ENCODE data around the gene ZFHX3. TPM values are rescaled to one million over a fixed set of nuclear protein-coding genes. Genes with fewer than 3 reads are reported as not detected.

ZFHX3 gene
- total RNA-seq, 1 donor from 2014 or later = 14.2 TPM

DNA sequence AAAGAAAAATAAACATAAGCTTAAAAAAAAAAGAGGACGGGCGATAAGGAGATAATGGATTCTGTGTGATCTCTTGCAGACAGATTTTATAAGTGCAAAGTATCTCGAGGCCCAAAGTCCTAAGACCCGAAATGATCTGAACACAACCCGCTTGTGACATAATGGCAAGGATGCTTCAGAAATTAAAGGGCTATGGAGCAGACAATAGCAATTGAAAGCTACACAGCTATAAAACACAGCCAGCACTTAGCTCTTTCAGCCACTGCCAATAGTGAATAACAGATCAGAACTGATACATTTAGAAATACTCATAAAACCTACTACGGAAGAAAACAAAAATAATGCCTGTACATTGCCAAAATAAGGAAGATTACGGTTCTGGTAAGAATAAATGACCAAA lies 117.5 kb downstream of the ZFHX3 start:
- no peak for DNase-seq (ENCODE audit: low read depth)

DNA sequence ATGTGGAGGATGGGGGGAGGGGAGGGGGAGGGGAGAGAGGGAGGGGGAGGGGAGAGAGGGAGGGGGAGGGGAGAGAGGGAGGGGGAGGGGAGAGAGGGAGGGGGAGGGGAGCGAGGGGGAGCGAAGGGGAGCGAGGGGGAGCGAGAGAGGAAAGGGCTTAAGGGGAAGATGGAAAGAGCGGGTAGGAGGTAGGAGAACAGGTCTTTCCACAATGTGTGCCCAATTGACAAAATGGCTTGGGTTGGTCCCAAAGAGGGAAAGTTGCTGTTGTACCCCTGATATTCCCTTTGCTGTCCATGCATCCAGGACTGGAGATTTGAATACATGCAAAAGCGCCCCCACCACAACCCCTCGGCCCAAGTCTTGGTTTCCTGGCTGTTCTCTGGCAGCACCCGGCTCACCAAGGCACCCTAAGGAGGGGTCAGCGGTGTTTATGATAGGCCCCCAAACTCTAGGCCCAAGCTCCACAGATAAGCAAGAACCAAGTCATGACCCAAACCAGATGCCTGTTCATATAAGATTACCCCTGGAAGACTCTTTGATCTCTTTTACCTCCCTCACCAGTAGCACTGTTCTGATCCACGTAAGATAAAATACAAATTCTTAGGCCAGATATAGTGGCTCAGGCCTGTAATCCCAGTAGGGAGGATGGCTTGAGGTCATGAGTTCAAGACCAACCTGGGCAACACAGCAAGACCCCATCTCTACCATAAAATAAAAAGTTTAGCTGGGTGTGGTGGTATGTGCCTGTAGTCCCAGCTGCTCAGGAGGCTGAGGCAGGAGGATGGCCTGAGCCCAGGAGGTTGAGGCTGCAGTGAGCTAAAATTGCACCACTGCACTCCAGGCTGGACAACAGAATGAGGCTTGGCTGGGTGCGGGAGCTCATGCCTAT lies 119.6 kb downstream of the ZFHX3 start:
- DNase-seq (ENCODE audit: low read depth) = no peak

DNA sequence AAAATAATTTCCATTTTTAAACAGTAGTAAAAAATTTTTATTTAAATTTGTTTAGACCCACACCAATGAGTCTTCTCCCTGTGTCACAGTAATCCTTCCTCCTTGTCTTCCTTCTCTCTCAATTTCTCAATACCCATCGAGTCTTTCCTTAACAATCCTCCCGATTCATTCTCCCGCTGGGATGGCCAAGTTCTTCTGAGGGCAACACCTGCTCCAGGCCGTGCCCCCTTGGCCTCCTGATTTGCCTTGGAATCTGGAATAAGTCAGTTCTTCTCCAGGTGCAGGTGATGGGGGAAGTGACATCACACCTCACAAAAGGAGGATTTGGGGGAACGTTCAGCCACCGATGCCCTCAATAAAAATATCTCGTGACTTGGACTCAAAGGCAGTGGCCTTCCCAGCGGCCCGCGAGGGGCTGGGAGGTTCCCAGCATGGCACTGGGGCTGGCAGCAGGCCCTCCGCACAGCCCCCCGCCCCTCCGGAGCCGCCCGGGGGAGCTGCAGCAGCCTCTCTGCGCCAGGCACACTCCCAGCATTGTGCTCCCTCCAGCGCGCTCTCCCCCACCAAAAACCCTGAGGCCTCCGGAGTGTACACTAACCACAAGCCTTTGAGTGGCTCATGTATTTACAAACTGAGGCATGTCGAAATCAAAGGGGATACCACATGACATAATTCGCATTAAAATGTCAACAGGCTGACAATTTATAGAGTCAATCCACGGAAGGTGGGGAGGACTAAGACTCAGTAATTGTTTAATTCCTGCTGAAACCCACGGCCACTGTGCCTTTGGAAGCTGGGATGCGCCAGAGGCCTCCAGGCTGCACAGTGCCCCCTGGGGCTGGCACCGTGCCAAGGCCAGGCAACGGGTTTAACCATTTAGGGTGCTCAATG lies 120.5 kb downstream of the ZFHX3 start:
- DNase-seq (ENCODE audit: low read depth) = peak; percentile 92

DNA sequence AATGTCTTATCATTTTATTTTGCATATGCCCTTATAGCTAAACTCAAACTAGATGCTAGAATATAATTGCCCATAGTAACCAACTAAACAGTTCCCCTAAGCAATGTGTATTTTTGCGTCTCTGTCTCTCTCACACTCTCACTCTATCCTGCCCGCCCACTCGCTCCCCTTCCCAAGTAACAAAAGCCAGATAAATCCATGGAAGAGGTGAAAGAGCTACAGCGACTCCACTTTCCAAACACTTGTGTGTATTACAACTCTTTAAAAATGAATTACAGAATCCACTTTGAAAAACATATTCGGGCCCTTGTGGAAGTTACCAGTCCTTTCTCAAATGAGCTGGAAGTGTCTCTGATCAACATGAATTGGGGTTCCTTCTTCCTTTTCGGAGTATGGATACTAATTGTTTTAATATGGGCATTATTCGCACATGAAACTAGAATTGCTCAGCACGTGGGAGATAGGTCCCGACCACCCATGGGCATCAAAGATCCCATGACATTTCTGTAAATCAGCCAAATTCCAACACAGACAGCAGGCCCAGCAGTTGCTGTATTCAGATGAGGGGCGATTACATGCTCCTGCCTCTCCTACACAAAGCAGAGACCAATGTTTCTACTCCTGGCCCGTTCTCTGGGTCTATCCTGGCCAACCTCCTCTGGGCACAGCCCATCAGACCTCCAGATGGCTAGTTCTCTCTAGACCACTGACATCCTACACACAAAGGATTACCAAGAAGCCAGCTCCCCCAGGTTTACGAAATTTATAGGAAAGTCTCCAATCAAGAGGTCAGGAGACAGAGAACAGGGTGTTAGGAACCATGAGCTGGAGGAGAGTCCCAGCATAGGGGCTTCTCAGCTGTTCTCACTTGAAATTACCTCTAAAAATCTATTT lies 121.5 kb downstream of the ZFHX3 start:
- no peak for DNase-seq (ENCODE audit: low read depth)

DNA sequence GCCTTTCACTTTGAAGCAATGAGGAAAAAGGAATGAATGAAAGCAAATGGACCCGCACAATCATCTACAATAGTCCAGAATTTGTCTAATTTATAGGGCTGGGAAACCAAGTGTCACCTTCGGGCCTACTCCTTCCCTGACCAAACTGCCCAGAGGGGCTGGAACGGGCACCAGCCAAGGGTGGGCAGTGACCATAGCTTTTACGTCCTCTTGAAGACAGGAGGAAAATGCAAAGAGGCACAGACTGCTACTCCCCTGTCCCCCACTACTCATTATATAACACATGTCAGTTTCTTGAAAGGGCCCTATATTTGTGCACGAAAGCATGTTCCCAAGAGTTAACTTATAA lies 122.3 kb downstream of the ZFHX3 start:
- no peak for DNase-seq (ENCODE audit: low read depth)

DNA sequence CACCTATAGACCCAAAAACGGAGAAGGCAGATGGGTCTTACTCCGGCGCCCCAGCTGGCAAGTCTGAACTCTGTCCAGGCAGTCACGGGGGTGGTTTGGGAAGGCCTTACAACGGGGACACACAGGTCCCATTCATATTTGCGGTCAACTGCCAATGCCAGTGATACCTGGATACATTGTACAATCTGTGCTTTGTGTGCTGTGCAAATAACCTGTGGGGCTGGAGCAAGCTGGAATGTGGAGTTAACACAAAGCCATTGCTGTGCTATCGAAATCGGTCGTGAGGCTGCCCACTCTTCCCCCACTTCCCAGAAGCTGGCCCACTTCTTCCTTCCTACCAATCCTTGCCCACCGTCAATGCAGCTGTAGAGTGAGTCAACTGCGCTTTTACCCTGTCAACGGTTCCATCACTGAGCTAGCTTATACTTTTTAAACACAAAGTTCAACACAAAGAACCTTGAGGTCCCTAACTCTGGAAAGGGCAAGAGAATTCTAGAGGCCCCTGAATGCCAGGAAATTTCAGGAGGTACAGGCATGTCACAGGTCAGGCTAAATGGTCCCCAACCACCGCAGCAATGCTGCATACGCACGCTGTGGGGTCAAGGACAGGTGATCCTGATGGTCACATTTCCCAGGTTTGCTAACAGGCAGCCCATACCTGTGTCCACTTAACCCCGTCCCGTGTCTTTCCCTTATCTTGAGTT lies 122.8 kb downstream of the ZFHX3 start:
- DNase-seq (ENCODE audit: low read depth) = no peak

DNA sequence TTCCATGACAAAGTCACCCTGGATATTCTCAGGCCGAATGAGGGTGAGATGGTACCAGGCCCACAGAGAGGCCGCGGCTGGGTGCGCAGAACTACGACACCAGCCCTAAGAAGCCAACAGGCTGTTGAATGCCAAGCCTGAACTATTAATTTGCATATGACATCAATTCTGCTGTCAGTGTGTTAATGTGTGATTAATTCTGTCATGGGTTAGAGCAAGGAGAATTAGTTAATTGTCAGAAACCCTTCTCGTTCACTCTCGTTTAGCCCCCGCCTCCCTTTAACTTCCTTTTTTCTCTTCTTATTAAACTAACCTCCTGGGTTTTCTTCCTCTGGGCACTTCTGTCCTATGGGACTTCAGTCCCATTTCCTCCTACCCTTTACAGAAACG lies 123.4 kb downstream of the ZFHX3 start:
- DNase-seq (ENCODE audit: low read depth) = no peak

DNA sequence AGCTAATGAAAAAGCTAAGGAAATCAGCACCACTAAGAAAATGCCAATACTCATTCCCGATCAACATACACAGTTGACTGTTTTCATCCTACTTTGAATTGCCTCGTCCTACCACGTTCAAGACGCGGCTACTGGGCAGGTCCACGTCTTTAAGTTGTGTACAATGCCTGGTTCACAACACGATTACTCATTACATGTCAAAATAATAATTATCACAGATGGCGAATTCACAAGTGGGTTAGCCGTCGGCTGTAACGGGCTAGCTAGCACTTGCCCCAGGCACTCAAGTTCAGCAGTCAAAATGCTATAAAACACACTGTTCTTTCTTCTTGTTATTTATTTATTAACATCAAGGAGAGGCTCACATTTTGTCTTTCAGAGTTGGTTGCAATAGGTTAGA lies 124.2 kb downstream of the ZFHX3 start:
- DNase-seq (ENCODE audit: low read depth) = no peak

DNA sequence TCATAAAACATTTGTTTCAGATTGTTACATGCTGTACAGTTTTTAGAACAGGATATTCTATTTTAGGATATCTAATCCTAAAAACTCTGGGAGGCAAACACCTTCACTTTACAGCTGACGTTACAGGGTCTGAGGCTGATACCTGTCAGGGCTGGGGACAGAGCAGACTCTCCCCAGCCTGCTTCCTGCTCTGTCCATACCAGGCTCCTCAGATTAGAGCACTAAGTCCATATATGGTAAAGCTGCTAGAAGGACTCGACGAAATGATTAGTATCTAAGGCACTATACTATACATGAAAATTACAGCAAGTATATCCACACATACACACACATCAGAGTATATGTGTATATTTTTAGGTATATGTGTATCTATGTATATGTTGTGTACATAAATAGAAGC lies 125.2 kb downstream of the ZFHX3 start:
- DNase-seq (ENCODE audit: low read depth) = no peak

DNA sequence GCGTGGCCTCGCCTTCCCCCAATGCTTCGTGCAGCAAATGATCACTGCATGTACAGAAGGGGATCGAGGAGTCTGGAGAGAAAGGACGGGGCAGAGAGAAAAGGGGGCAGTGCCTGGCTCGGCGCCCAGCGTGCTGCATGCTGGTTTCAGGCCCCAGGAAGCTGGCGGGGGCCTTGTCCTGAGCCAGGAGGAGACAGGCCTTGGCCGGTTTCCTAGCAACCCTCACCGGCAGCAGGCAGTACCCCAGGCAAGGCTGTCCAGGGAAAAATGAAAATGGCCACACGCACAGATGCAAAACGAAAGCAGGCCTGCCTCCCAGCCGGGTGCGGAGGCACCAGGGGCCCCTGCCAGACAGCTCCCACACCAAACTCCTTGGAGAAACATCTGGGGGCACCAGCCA lies 126.3 kb downstream of the ZFHX3 start:
- DNase-seq (ENCODE audit: low read depth) = no peak

DNA sequence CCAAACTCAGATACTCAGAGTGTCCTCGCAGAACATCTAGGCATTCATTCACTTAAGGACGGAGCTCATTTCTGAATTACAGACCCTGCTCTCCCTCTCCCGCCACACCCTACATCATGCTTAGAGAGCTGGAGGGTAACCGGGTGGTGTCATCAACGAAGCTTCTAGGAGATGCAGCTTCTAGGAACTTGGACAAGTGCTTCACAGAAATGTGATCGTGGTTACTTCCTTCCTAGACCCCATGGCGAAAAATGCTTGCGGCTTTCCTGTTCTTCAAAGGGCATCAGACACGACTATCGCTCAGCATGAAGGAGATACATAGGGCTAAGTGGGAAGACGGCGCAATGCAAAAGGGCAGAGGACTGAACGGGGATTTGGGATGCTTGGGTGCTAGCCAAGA lies 126.8 kb downstream of the ZFHX3 start:
- DNase-seq (ENCODE audit: low read depth) = no peak

DNA sequence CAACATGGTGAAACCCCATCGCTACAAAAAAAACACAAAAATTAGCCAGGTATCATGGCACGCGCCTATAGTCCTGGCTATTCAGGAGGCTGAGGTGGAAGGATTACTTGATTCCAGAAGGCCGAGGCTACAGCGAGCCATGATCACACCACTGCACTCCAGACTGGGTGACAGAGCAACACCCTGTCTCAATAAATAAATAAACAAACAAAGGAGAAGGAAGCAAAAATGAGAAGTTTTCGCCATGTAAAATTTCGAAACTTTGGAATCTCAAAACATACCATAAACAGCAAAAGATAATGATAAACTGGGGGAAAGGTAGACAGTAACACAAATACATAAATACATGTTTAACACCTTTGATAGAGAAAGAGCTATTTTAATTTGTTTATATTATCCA lies 130.9 kb downstream of the ZFHX3 start:
- no peak for DNase-seq (ENCODE audit: low read depth)

DNA sequence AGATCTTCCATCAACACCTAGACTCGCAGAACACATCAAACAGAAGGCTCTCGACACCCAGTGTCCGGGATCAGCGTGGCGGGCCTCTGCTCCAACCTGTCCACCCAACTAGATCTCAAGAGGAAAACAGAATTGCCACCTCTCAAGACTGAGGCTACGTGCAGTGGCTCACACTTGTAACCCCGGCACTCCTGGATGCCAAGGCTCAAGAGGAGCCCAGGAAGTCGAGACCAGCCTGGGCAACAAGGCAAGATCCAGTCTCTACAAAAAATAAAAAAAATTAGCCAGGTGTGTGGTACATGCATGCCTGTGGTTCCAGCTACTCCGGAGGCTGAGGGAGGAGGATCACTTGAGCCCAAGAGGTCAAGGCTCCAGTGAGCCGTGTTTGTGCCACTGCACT lies 132.6 kb downstream of the ZFHX3 start:
- DNase-seq (ENCODE audit: low read depth) = no peak

DNA sequence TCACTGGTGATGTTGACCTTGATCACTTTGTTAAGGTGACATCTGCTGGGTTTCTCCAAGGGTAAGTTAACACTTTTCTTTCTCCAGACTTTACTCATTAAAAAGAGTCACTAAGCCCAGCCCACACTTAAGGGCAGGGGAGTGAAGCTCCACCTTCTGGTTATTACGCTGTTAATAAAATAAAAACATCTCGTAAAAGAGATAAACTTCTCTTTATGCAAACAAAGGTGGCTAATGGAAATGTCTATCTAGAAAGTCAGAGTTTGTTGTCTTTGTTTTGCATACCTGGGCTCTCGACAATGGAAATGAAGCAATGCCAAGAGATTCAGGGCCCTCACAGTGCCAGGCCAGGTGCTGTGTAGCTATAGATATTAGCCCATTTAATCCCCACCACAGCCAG lies 134.4 kb downstream of the ZFHX3 start:
- DNase-seq (ENCODE audit: low read depth) = no peak

DNA sequence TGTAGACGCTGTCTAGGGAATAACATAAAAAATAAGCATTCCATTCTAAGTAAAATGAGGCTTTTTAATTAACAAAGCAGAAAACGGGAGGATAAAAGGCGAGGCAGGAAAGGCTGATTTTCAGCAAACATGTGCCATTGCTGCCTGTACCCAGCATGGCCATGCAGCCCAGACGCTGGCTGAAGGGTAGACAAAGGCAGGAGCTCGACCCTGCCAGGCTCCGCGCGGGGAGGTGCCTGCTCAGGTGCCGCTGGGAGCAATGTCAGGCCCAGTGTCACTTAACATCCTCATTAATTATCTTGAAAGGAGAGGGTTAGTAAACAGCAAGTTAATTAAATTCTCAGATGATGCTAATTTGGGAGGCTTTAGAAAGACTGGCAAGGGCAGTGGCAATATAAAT lies 136.0 kb downstream of the ZFHX3 start:
- DNase-seq (ENCODE audit: low read depth) = no peak

DNA sequence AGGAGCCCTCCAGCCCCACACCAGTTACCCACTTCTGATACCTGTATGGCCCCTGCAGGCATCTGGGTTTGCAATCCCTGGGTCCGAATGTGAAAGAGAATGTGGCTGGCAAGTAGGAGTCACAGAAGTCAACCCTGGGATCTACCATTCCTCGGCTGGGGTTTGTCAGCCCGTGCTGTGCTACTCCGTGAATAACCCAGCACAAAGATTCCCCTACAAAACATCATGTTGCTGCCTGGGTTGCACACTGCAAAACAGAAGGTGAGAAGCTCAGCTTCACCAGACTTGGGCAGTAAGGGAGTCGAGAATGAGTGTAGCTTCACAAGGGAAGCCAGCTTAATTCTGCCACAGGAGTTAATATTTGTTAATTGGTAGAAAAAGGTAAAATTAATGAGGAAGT lies 137.1 kb downstream of the ZFHX3 start:
- no peak for DNase-seq (ENCODE audit: low read depth)

DNA sequence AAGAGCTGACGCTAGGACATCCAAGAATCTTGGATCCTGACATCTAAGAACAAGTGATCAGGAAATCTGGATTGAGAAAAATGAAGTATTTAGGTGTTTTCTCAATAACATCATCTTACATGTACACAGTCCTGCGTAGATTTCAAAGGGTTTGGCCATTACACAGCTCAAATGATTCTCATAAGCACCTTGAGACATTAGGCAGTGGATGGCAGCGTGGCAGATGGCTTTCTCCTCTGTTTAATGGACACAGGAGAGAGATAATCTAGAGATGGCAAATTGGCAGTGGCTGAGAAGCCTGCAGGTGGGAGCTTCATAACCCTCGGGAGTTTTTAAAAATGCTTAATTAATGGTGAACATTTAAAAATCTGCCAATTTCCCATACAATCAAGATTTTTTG lies 137.5 kb downstream of the ZFHX3 start:
- DNase-seq (ENCODE audit: low read depth) = no peak

DNA sequence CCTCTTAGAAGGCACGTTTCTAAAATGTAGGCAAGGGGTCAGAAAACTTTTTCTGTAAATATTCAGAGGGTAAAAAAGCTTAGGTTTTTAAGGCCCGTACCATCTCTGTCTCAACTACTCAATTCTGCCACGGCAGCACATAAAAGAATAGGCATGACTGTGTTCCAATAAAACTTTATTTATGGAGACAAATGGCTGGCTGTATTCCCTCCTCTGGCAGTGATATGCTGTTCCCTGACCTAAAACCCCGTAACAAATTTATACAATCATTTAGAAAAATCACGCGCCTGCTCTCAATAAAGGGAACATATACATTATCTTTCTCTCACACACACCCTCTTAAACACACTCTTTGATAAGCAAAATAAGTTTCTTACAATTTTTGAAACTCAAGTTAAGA lies 138.7 kb downstream of the ZFHX3 start:
- no peak for DNase-seq (ENCODE audit: low read depth)

DNA sequence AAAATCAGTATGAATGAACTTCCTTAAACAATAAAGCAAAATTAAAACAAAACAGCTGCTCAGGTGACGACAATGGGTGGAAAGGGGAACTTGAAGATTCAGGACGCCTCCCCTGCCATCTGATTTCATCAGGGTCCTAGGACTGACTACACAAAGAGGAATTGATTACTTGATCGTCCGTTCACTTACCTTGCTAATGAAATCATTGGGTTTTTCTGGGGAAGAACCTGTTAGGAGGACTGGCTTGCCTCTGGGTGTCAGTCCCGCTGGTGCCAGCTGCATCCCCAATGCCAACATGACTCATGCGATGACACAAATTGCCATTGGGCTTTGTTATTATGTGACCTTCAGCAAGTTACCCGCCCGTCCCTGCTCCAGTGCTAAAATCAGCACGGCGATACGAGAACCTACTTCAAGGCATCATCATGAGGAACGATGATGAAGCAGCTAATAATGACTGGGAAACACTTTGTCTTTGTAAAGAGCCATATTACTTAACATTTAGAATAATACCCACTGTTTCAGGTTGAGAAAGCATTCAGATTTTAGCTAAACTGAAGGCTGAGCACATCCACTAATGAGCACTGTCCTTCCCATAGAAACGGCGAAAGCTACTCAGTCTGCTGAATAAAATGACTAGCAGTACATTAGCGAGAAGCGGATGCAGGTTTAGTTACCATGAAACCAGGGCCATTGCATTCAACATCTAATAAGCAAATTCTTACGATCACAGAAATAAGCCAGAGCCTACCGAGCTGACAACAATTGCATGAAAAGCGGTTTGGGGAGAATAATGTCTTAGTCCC lies 139.4 kb downstream of the ZFHX3 start:
- DNase-seq (ENCODE audit: low read depth) = no peak

DNA sequence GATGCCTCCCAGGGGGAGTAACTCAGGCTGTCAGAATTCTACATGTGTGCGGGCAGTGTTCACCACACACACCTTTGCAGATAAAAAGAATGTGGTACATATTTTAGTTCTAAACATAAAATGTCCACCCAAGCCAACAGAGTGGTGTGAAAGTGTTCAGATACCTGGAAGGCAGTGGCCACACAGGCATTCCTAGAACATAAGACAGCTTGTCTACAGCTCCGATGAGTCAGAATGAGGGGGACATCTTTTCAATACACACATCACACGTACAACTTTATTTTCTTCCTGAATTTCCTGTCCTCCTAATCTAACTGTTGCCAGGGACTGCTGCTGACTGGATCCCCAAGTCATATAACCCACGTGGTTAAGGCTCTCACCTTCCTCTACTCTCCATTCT lies 142.3 kb downstream of the ZFHX3 start:
- peak; percentile 45 for DNase-seq (ENCODE audit: low read depth)

DNA sequence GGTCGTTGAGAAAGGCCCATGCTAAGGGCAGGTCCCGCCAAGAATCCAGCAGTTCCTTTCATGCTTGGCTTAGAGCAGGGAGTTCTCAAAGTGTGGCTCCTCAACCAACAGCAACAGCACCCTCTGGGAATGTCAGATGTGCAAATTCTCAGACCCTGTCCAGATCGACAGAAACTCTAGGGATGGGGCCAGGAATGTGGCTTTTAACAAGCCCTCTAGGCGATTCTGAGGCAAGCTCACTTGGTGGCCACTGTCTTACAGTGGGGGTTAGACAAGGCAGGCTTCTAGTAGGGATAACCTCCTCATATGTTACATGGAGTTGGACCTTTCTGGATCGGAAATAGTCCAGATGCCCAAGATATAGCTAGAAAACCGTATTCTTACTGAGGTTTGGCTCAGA lies 144.8 kb downstream of the ZFHX3 start:
- DNase-seq (ENCODE audit: low read depth) = no peak
